ENCODE results near the gene TRPC6.

TRPC6 gene

GRCh38 chr11:101583251-101584128, at the start of gene TRPC6:
Gene TRPC6 (minus strand): TSS chr11:101584007. CDS start chr11:101583503, 504 bp downstream.
- DNase-seq: no peak

- no peak for DNase-seq
Measured at GRCh38 chr11:101620026-101620425, 36.2 kb upstream of the TRPC6 start.

GRCh38 chr11:101618709-101619108, 34.9 kb upstream of the TRPC6 start:
- DNase-seq: no peak

GRCh38 chr11:101617735-101618332, 34.0 kb upstream of the TRPC6 start:
- DNase-seq: no peak

GRCh38 chr11:101612481-101612880, 28.7 kb upstream of the TRPC6 start:
- no peak for DNase-seq

- no peak for DNase-seq
Measured at GRCh38 chr11:101600924-101601323, 17.1 kb upstream of the TRPC6 start.

GRCh38 chr11:101586965-101587364, 3.2 kb upstream of the TRPC6 start:
- DNase-seq: no peak

- DNase-seq: no peak
Measured at GRCh38 chr11:101584655-101585054, 848 bp upstream of the TRPC6 start.

GRCh38 chr11:101584129-101584515, 315 bp upstream of the TRPC6 start:
- DNase-seq: no peak

GRCh38 chr11:101582989-101583250, 887 bp downstream of the TRPC6 start:
- DNase-seq: no peak

GRCh38 chr11:101582236-101582988, 1.4 kb downstream of the TRPC6 start:
- no peak for DNase-seq

- no peak for DNase-seq
Measured at GRCh38 chr11:101577461-101577860, 6.3 kb downstream of the TRPC6 start.

- DNase-seq: no peak
Measured at GRCh38 chr11:101576456-101576855, 7.4 kb downstream of the TRPC6 start.

GRCh38 chr11:101574886-101575285, 8.9 kb downstream of the TRPC6 start:
- no peak for DNase-seq

- no peak for DNase-seq
Measured at GRCh38 chr11:101567071-101567470, 16.7 kb downstream of the TRPC6 start.

GRCh38 chr11:101566626-101567025, 17.2 kb downstream of the TRPC6 start:
- DNase-seq: no peak

GRCh38 chr11:101563166-101563565, 20.6 kb downstream of the TRPC6 start:
- DNase-seq: no peak

GRCh38 chr11:101555366-101555765, 28.4 kb downstream of the TRPC6 start:
- no peak for DNase-seq

- DNase-seq: peak; percentile 13
Measured at GRCh38 chr11:101553891-101554292, 29.9 kb downstream of the TRPC6 start.

GRCh38 chr11:101552888-101553287, 30.9 kb downstream of the TRPC6 start:
- no peak for DNase-seq

GRCh38 chr11:101528541-101528940, 55.3 kb downstream of the TRPC6 start:
- no peak for DNase-seq

GRCh38 chr11:101523634-101524260, 60.1 kb downstream of the TRPC6 start:
- DNase-seq: no peak

- no peak for DNase-seq
Measured at GRCh38 chr11:101523193-101523592, 60.6 kb downstream of the TRPC6 start.

- DNase-seq: no peak
Measured at GRCh38 chr11:101521821-101522220, 62.0 kb downstream of the TRPC6 start.
